Prostate gland (tissue), 2 donors: Measurements from ENCODE around the gene TRAPPC12.

Source experiments
- POLR2AphosphoS5 ChIP-seq: sonication (generic); formaldehyde crosslinking; IDR thresholded peaks from one replicate; pipeline ENCODE4 v1.6.1; 2017; ENCODE audit warnings: antibody characterized with exemption
- TF ChIP-seq, protein P1 (sequence below), 4 experiments: fragments of 200-600 bp in 2 of 4; fragments of 450-650 bp in 2 of 4; sonication (generic) in 2 of 4; IDR thresholded peaks; 1 replicate in 3 of 4; 2 replicates in 1 of 4; pipeline ENCODE4 v1.5.1; 2016 to 2019; ENCODE audit warnings: antibody characterized with exemption in 4 of 4, mild to moderate bottlenecking in 2 of 4, moderate library complexity in 2 of 4

DNA sequence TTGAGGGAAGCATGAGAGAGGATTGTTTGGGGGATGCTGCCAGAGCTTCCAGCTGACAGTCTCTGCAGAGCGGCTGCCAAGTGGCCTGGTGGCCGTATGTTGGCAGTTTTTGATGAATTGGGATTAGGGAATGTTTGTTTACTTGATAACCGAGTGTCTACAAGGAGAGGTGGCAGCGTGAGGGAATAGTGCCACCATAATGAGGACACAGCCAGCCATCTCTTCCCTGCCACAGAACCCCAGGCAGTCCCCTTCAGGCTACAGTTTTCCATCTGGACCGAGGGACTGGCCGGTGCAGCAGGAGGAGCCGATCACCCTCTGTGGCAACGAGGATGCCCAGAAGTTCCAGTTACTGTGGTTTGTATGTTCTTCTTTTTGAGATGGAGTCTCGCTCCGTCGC lies 55.2 kb downstream of the TRAPPC12 start:
- TF ChIP-seq, protein P1, sequence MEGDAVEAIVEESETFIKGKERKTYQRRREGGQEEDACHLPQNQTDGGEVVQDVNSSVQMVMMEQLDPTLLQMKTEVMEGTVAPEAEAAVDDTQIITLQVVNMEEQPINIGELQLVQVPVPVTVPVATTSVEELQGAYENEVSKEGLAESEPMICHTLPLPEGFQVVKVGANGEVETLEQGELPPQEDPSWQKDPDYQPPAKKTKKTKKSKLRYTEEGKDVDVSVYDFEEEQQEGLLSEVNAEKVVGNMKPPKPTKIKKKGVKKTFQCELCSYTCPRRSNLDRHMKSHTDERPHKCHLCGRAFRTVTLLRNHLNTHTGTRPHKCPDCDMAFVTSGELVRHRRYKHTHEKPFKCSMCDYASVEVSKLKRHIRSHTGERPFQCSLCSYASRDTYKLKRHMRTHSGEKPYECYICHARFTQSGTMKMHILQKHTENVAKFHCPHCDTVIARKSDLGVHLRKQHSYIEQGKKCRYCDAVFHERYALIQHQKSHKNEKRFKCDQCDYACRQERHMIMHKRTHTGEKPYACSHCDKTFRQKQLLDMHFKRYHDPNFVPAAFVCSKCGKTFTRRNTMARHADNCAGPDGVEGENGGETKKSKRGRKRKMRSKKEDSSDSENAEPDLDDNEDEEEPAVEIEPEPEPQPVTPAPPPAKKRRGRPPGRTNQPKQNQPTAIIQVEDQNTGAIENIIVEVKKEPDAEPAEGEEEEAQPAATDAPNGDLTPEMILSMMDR (IDR thresholded peaks at IDR 0.05): no peak
- TF ChIP-seq POLR2AphosphoS5: no peak
